Mesothelial cell of epicardium (in vitro differentiated cells): ENCODE data around the gene CPAMD8. TPM values are rescaled to one million over a fixed set of nuclear protein-coding genes. Genes with fewer than 3 reads are reported as not detected.

Experiments
- DNase-seq, 2 experiments: peaks; one replicate each; pipeline ENCODE4 v3.0.0; 2021; ENCODE audit warnings: low spot score in 2 of 2; ENCODE audit not compliant: unreplicated experiment in 2 of 2
- H3K27ac Mint-ChIP-seq: 2 replicates; pipeline ENCODE4 v1.8.0; 2021; ENCODE audit warnings: mixed read lengths
- H3K27me3 Mint-ChIP-seq: 2 replicates; pipeline ENCODE4 v1.8.0; 2021; ENCODE audit warnings: low read depth, mixed read lengths
- H3K36me3 Mint-ChIP-seq: 2 replicates; pipeline ENCODE4 v1.8.0; 2021; ENCODE audit warnings: mixed read lengths
- H3K4me1 Mint-ChIP-seq: 2 replicates; pipeline ENCODE4 v1.8.0; 2021; ENCODE audit warnings: mixed read lengths
- H3K4me3 Mint-ChIP-seq: 2 replicates; pipeline ENCODE4 v1.8.0; 2021; ENCODE audit warnings: mild to moderate bottlenecking, moderate library complexity, mixed read lengths
- H3K9me3 Mint-ChIP-seq: 2 replicates; pipeline ENCODE4 v1.8.0; 2021; ENCODE audit warnings: mixed read lengths
- CTCF ChIP-seq: fragments of 200-600 bp; sonication (generic); IDR thresholded peaks from one replicate; pipeline ENCODE4 v1.5.0; 2021; ENCODE audit warnings: antibody characterized with exemption; ENCODE audit not compliant: unreplicated experiment
- total RNA-seq: library from RNA; stranded (reverse); gene quantifications from 3 replicates; pipeline ENCODE4 v1.2.1, GENCODE V29; 2021

Gene CPAMD8
- total RNA-seq, 1 donor from 2014 or later = 40.9 TPM

GRCh38 chr19:16869331-16869972 lies 157.2 kb downstream of the CPAMD8 start:
- Mint-ChIP-seq H3K27me3 (no peaks in the 10 kb centered on the region), H3K4me3 (no peak overlapping the region), H3K9me3 (peaks cover 2% of the 10 kb centered on the region), H3K36me3 (peaks cover 47% of the 10 kb centered on the region), H3K4me1 (no peaks in the 10 kb centered on the region), H3K27ac (no peak overlapping the region)
- TF ChIP-seq CTCF = no peak
- no peak for DNase-seq

- Mint-ChIP-seq H3K4me3 (no peak overlapping the region), H3K36me3 (peaks cover 41% of the 10 kb centered on the region), H3K27ac (no peak overlapping the region), H3K4me1 (no peaks in the 10 kb centered on the region), H3K27me3 (no peaks in the 10 kb centered on the region), H3K9me3 (no peaks in the 10 kb centered on the region)
- no peak for TF ChIP-seq CTCF
- no peak for DNase-seq
Measured at GRCh38 chr19:16868423-16869130, 158.0 kb downstream of the CPAMD8 start.

- no peak overlapping the region for H3K27ac Mint-ChIP-seq
- no peak for TF ChIP-seq CTCF
- H3K27me3 Mint-ChIP-seq = no peaks in the 10 kb centered on the region
- peaks cover 47% of the 10 kb centered on the region for H3K36me3 Mint-ChIP-seq
- no peaks in the 10 kb centered on the region for H3K4me1 Mint-ChIP-seq
- DNase-seq = no peak
- no peaks in the 10 kb centered on the region for H3K9me3 Mint-ChIP-seq
- no peak overlapping the region for H3K4me3 Mint-ChIP-seq
Measured at GRCh38 chr19:16867211-16867610, 159.4 kb downstream of the CPAMD8 start.

GRCh38 chr19:16862826-16863415 lies 163.7 kb downstream of the CPAMD8 start:
- Mint-ChIP-seq H3K4me1 (no peaks in the 10 kb centered on the region), H3K27ac (no peak overlapping the region), H3K27me3 (no peaks in the 10 kb centered on the region), H3K36me3 (peaks cover 40% of the 10 kb centered on the region), H3K4me3 (no peak overlapping the region), H3K9me3 (no peaks in the 10 kb centered on the region)
- no peak for TF ChIP-seq CTCF
- DNase-seq = no peak

- no peak for TF ChIP-seq CTCF
- no peak overlapping the region for H3K27ac Mint-ChIP-seq
- peaks cover 35% of the 10 kb centered on the region for H3K36me3 Mint-ChIP-seq
- H3K4me1 Mint-ChIP-seq = no peaks in the 10 kb centered on the region
- H3K9me3 Mint-ChIP-seq = no peaks in the 10 kb centered on the region
- no peaks in the 10 kb centered on the region for H3K27me3 Mint-ChIP-seq
- no peak overlapping the region for H3K4me3 Mint-ChIP-seq
- DNase-seq = no peak
Measured at GRCh38 chr19:16861834-16862233, 164.8 kb downstream of the CPAMD8 start.
